ENCODE measurements around the gene ARHGAP26. TPM values are rescaled to one million over a fixed set of nuclear protein-coding genes. Genes with fewer than 3 reads are reported as not detected.

The ARHGAP26 gene
- total RNA-seq, 4 donors from 2014 or later = 12.4 to 49.5 (median 31.8) TPM

- TF ChIP-seq POLR2A (IDR thresholded peaks at IDR 0.05) (no peak), CTCF (IDR thresholded peaks at IDR 0.05) (no peak)
- H3K27ac ChIP-seq = no peak overlapping the region
- no peaks in the 10 kb centered on the region for H3K36me3 ChIP-seq
- no peak for DNase-seq
- H3K27me3 ChIP-seq = no peaks in the 10 kb centered on the region
- no peaks in the 10 kb centered on the region for H3K9me3 ChIP-seq
- H3K4me3 ChIP-seq = no peak overlapping the region
- H3K4me1 ChIP-seq = peaks cover 11 to 15% of the 10 kb centered on the region in 2 donors
- intact Hi-C loops (cut with DNase I; ENCODE audit: low total_unique reads) = no loop called here
Observed at GRCh38 chr5:143149759-143150158, 379.6 kb downstream of the ARHGAP26 start.

GRCh38 chr5:143151056-143151700 is 381.0 kb downstream of the ARHGAP26 start:
- no peak for TF ChIP-seq POLR2A (IDR thresholded peaks at IDR 0.05)
- TF ChIP-seq CTCF (IDR thresholded peaks at IDR 0.05) = no peak
- H3K9me3 ChIP-seq = no peaks in the 10 kb centered on the region
- DNase-seq = no peak
- peaks cover 12 to 16% of the 10 kb centered on the region in 2 donors for H3K4me1 ChIP-seq
- no peaks in the 10 kb centered on the region for H3K27me3 ChIP-seq
- H3K4me3 ChIP-seq = no peak overlapping the region
- intact Hi-C loops (cut with DNase I; ENCODE audit: low total_unique reads) = no loop called here
- H3K36me3 ChIP-seq = no peaks in the 10 kb centered on the region
- H3K27ac ChIP-seq = no peak overlapping the region

GRCh38 chr5:143152445-143152844 is 382.3 kb downstream of the ARHGAP26 start:
- intact Hi-C loops (cut with DNase I; ENCODE audit: low total_unique reads) = no loop called here
- H3K27ac ChIP-seq = peak overlapping the region in 1 of 2 donors; percentile 53

GRCh38 chr5:143153332-143154119 is 383.3 kb downstream of the ARHGAP26 start:
- Histone ChIP-seq H3K9me3 (no peaks in the 10 kb centered on the region), H3K27ac (peak overlapping the region; percentile 18 to 53), H3K4me1 (peaks cover 9 to 12% of the 10 kb centered on the region in 2 donors), H3K36me3 (no peaks in the 10 kb centered on the region), H3K4me3 (no peak overlapping the region), H3K27me3 (no peaks in the 10 kb centered on the region)
- intact Hi-C loops (cut with DNase I; ENCODE audit: low total_unique reads) = no loop called here
- TF ChIP-seq CTCF (IDR thresholded peaks at IDR 0.05) (no peak), POLR2A (IDR thresholded peaks at IDR 0.05) (no peak)
- DNase-seq = peak; percentile 73 to 78

More at GRCh38 chr5:143152445-143152844, 382.3 kb downstream of the ARHGAP26 start:
- H3K9me3 ChIP-seq = no peaks in the 10 kb centered on the region
- H3K4me1 ChIP-seq = peaks cover 12 to 13% of the 10 kb centered on the region in 2 donors
- no peak for DNase-seq
- no peaks in the 10 kb centered on the region for H3K27me3 ChIP-seq
- H3K4me3 ChIP-seq = no peak overlapping the region
- H3K36me3 ChIP-seq = no peaks in the 10 kb centered on the region
- no peak for TF ChIP-seq CTCF (IDR thresholded peaks at IDR 0.05)
- TF ChIP-seq POLR2A (IDR thresholded peaks at IDR 0.05) = no peak
